Breast epithelium (tissue), 3 donors: ENCODE results near the gene ATAD3B.
"Not testable (repeated sequence)": the region's sequence is repeated elsewhere in the genome, so short reads cannot be mapped to it uniquely, and the experiment has no call there.

Experiments
- CTCF ChIP-seq, 3 donors: fragments of 450-650 bp; IDR thresholded peaks; one replicate each; pipeline ENCODE4 v1.5.1; 2016 to 2017; ENCODE audit warnings: antibody characterized with exemption in 3 of 3, mild to moderate bottlenecking in 3 of 3, moderate library complexity in 3 of 3
- POLR2A ChIP-seq: fragments of 450-650 bp; IDR thresholded peaks from one replicate; pipeline ENCODE4 v1.6.1; 2016; ENCODE audit warnings: antibody characterized with exemption, mild to moderate bottlenecking, moderate library complexity
- POLR2AphosphoS5 ChIP-seq, 3 donors: sonication (generic); formaldehyde crosslinking; IDR thresholded peaks; one replicate each; pipeline ENCODE4 v1.6.1; 2017; ENCODE audit warnings: antibody characterized with exemption in 3 of 3

DNA sequence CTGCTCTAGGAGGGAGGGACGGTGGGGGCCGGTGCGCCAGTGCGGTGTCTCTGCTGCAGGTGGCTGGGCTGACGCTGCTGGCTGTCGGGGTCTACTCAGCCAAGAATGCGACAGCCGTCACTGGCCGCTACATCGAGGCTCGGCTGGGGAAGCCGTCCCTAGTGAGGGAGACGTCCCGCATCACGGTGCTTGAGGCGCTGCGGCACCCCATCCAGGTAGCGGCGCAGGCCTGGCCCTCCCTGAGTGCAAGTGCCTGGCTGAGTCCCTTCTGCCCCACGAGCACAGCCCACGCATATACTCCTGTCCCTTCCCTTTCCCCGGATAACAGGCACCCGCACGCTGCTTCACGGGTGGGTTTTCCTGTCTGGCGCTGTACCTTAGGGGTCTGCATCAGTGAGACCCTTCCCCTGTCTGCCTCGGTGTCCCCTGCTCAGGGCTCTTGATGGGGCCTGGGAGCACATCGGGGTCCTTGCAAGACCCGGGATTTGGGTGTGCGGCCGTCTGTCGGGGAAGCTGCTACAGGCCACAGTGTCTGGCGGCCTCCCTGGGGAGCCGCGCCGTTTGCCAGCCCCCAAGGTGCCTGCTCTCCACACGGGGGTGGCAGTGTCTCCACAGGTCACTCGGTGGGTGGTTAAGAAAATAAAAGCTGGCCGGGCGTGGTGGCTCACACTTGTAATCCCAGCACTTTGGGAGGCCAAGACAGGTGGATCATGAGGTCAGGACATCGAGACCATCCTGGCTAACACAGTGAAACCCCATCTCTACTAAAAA lies 17.1 kb upstream of the ATAD3B start:
- not testable (repeated sequence) for TF ChIP-seq CTCF (IDR thresholded peaks at IDR 0.05); POLR2AphosphoS5 (IDR thresholded peaks at IDR 0.05); POLR2A
